BJ (cell line): ENCODE results near the gene ENTPD1. TPM values are rescaled to one million over a fixed set of nuclear protein-coding genes. Genes with fewer than 3 reads are reported as not detected.

Experiments used
- CTCF ChIA-PET: fragments of 350-600 bp; formaldehyde crosslinking; extraction: SDS; loops from one replicate; lab custom pipeline; 2021; ENCODE audit warnings: antibody characterized with exemption, inconsistent platforms; lab: Yijun Ruan, JAX
- POLR2A ChIA-PET: fragments of 300-600 bp; sonication (Branson Sonifier 250); formaldehyde crosslinking; extraction: SDS; loops from one replicate; lab custom pipeline; 2021; ENCODE audit warnings: antibody characterized with exemption; lab: Charles Lee
- DNase-seq: peaks from one replicate; pipeline ENCODE4 v3.0.0-alpha.2; 2011; ENCODE audit warnings: low read depth
- H3K27me3 ChIP-seq: 2 replicates; pipeline ENCODE4 v1.6.0; 2011; ENCODE audit warnings: low read length; ENCODE audit not compliant: control insufficient read depth, insufficient read depth
- H3K36me3 ChIP-seq: 2 replicates; pipeline ENCODE4 v1.5.1; 2011; ENCODE audit warnings: low read length; ENCODE audit not compliant: control insufficient read depth, insufficient read depth
- H3K4me3 ChIP-seq: 2 replicates; pipeline ENCODE4 v1.5.1; 2011; ENCODE audit warnings: low read depth, mild to moderate bottlenecking, control low read depth, low read length
- CTCF ChIP-seq: IDR thresholded peaks from 2 replicates; pipeline ENCODE4 v1.5.1; 2011; ENCODE audit warnings: low read depth, mild to moderate bottlenecking, control low read depth, inconsistent platforms, low read length, moderate library complexity; ENCODE audit not compliant: insufficient read depth
- polyA plus RNA-seq: library from polyadenylated mRNA; depleted of rRNA; stranded (reverse); fragments of >200 nt; gene quantifications from 2 replicates; pipeline ENCODE4 v1.2.3, GENCODE V29; 2011

ENTPD1 gene
- polyA plus RNA-seq, 1 experiment, result 0.20 TPM

GRCh38 chr10:95832216-95833041 is 76.5 kb downstream of the ENTPD1 start:
- CTCF ChIA-PET, result interaction anchor here (3.3 to 17.8 kb wide), 2 partner anchors 10 to 141 kb away, joined by 20 to 296 read pairs; partner anchors contain the start of gene TCTN3
- H3K36me3 ChIP-seq, result no peaks in the 10 kb centered on the region
- DNase-seq, result no peak

GRCh38 chr10:95833042-95833610 is 77.2 kb downstream of the ENTPD1 start:
- TF ChIP-seq CTCF, result no peak
- DNase-seq, result no peak
- POLR2A ChIA-PET, result no interaction called here
- CTCF ChIA-PET, result interaction anchor here (0.5 to 17.8 kb wide), 4 partner anchors 9 to 142 kb away, joined by 3 to 296 read pairs (median 12); partner anchors contain the start of gene TCTN3
- no peak overlapping the region for H3K4me3 ChIP-seq
- no peaks in the 10 kb centered on the region for H3K27me3 ChIP-seq
- H3K36me3 ChIP-seq, result no peaks in the 10 kb centered on the region

More at GRCh38 chr10:95832216-95833041, 76.5 kb downstream of the ENTPD1 start:
- POLR2A ChIA-PET, result no interaction called here
- H3K27me3 ChIP-seq, result no peaks in the 10 kb centered on the region
- H3K4me3 ChIP-seq, result no peak overlapping the region
- TF ChIP-seq CTCF, result no peak

- Histone ChIP-seq H3K4me3 (no peak overlapping the region), H3K36me3 (no peaks in the 10 kb centered on the region), H3K27me3 (no peaks in the 10 kb centered on the region; the same call in 1 of the 2 replicates)
- CTCF ChIA-PET, result interaction anchor here (0.8 to 17.8 kb wide), 3 partner anchors 16 to 143 kb away, joined by 3 to 296 read pairs (median 3); partner anchors contain the start of gene TCTN3
- no peak for DNase-seq
- TF ChIP-seq CTCF, result no peak
- POLR2A ChIA-PET, result no interaction called here
Observed at GRCh38 chr10:95834406-95834805, 78.4 kb downstream of the ENTPD1 start.

GRCh38 chr10:95835149-95835860 is 79.3 kb downstream of the ENTPD1 start:
- no peak for TF ChIP-seq CTCF
- Histone ChIP-seq H3K36me3 (no peaks in the 10 kb centered on the region), H3K4me3 (no peak overlapping the region), H3K27me3 (no peaks in the 10 kb centered on the region; the same call in 1 of the 2 replicates)
- POLR2A ChIA-PET, result no interaction called here
- CTCF ChIA-PET, result interaction anchor here (17.8 kb wide), 1 partner anchor 144 kb away, joined by 296 read pairs; the partner anchor contains the start of gene TCTN3
- no peak for DNase-seq
